Fibroblast of upper back skin (primary cell): Measurements from ENCODE around the gene FOXE1.

ENCODE experiments used
- DNase-seq: peaks from one replicate; pipeline ENCODE4 v3.0.0-alpha.2; 2013

Gene FOXE1

DNA sequence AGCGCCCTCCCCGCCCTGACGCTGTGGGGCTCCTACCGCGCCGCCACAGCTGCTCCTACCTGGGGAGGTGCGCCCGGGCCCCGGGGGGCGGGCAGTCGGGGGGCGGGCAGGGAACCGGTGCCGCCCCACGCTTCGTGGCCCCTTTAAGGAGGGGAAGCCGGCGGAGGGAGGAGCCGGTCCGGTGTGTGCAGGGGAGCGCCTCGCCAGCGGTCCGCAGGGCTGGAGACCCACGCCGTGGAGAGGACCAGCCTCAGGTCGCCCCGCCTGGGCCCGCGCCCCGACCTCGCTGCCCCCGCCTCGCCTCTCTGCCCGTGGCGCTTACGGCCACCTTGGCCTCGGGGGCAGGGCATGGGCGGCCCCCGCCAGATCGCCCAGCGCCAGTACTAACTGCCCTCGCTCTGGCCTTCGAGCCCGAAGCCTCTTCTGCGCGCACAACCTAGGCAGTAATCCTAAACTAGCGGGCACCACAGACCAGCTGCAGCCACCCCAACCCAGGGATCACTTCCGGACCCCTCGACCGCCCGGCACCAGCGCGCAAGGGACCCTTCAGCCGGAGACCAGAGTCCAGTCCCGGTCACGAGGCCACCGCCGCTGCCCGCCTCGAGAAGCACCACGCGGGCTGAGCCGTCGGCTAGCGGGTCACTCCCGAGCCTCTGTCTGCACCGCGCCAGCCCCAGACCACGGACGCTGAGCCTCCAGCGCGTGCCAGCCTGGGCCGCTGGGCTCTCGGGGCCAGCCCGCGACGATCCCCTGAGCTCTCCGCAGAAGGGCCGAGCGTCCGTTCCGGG lies at the start of gene FOXE1:
Gene FOXE1 (plus strand): TSS at position 171 of the 788 bp plus-strand sequence. CDS start 689 bp downstream, outside the sequence.
- no peak for DNase-seq

GRCh38 chr9:97804059-97804365 lies 49.0 kb upstream of the FOXE1 start:
- DNase-seq: no peak

DNA sequence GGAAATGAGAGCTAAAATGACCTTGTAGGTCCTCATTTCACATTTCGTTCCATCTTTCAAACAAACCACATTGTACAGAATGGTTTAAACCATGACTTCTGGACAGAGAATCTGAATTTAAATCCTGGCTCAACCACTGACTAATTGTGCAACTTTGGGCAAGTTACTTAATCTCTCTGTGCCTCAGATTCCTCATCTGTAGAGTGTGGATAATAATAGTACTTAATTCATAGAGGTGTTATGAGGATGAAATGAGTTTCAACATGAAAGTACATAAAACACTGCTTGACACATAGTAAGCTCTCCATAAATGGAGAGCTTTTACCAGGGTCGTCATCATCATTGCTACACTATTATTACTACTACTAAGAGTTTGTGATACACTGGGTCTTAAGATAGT lies 46.3 kb upstream of the FOXE1 start:
- no peak for DNase-seq

DNA sequence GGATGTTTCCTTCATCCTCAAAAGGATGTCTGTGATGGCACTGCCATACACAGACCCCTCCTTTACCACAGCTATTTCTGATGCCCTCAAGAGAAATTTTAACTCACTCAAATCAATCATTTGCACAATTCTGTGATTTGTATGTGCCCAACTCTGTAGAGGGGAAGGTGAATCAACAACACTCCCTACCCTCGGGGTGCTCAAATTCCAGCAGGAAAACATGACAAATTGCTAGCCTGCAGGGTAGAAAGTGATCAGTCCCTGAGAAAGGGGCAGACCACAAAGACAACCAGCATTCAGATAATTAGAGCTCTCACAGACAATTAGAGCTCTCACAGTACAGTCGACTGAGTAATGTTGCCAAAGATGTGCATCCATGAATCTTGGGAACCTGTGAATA lies 45.3 kb upstream of the FOXE1 start:
- no peak for DNase-seq

- no peak for DNase-seq
These were observed 44.6 kb upstream of the FOXE1 start for GRCh38 chr9:97808415-97808814.

DNA sequence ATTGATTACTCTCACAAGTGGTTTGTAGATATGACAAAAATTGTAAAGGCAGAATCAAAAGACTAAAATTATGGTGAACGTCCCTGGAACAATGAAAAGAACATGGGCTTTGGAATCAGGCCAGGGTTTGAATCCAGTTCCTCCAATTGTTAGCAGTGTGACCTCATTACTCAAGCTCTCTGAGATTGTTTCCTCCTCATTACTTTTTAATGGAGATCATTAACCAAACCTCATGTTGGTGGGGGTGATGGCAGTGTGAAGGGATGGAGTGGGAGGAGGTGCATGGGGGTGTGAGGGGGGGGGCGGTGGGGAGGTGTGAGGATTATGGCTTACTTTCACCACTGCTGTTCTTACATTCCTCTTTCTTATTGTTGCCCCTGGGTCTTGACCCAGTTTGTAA lies 44.1 kb upstream of the FOXE1 start:
- DNase-seq: no peak

DNA sequence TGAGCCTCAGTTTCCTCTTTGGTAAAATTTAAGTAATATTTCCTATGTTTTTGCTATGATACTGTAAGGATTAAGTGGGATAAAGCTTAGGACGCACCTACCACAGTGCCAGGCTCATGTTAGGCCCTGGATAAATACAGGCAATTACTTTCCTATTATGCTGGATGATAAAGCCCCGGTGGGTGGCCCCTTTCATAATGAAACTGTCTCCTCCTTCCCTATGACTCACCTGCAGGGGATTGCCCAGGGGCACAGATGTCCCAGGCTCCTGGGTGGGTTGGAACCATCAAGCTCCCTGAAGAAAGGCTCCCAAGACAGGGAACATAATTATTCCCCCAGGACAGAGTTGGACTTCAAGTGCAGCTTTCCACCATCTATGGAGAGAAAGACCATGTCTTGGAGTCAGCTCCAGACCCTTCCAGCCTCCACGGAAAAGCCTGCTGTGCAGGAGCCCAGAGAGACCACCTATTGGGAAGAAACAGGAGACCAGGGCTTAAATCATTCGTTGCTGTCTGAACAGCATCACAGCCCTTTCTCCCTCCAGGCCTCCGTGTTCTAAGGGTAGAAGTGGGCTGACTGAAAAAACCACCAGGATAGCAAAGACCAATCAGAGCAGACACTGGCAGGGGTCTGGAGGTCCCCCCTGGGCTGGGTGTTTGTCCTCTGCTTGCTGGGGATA lies 43.2 kb upstream of the FOXE1 start:
- no peak for DNase-seq

DNA sequence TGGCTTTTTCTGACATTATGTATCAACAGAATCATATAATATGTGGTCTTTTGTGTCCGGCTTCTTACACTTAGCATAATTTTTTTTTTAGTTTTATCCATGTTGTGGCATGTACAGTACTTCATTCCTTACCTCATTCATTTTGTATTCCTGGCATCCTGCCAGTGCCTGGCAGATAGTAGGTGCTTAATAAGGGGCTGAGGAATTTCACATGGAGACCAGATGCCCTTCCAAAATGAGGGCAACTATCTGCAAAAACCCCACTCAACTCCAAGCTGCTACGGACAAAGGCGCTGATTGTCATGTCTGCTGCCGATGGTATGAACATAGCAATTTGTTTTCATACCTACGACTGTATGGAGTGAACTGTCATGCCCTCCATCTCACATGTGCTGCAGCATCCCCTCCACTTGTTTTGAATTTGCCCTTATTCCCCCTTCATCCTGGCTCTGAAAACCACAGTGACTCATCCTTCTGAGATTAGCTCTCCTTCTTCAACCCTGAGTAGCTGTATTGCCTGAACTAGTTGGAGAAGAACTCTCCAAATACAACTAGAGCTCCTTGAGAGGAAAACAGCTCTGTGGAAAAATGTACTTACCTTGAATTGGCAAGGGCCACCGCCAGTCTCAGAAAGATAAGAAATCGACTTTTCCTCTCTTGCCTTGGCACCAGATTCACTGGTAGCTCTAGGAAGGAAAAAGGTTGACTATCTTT lies 41.3 kb upstream of the FOXE1 start:
- DNase-seq: peak; percentile 46

DNA sequence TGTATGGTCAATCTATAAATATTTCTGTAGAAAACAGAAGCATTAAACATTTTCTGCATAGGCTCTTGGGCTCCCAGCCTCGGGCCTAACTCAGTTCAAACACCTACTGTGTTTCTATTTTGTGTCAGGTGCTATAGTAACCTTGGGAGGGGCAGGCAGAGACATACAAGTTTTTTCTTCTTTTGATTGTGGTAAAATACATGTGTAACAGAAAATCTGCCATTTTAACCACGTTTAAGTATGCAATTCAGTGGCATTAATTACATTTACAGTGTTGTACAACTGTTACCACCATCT lies 40.8 kb upstream of the FOXE1 start:
- no peak for DNase-seq

DNA sequence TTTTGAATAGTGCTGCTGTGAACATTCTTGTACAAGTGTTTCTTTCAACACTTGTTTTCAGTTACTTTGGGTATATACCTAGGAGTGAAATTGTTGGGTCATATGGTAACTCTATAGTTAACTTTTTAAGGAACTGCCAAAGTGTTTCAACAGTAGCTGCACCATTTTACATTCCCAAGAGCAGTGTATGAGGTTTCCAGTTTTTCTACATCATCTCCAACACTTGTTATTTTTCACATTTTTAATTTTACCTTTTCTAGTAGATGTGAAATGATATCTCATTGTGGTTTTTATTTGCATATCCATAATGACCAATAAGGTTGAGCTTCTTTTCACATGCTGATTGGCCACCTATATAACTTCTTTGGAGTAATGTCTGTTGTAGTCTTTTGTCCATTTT lies 40.0 kb upstream of the FOXE1 start:
- DNase-seq: no peak

GRCh38 chr9:97819735-97820134 lies 33.3 kb upstream of the FOXE1 start:
- no peak for DNase-seq

DNA sequence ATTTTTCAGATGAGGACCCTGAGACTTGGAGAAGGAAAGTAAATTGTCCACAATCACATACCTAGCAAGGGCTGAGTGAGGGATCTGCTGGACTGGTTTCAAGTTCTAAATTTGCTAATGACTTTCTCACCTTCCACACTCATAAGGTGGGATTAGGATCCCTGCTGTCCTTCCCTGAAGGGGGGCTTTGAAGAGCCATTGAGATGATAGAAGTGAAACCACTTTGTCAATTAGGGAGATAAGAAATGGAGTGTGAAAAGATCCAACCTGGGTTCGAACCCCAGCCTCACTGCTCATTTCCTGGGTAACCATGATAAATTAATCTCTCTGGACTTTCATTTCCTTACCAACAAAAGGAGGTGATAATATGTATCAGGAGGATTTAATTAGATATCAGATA lies 32.7 kb upstream of the FOXE1 start:
- DNase-seq: no peak

GRCh38 chr9:97830884-97831829 lies 21.9 kb upstream of the FOXE1 start:
- no peak for DNase-seq

GRCh38 chr9:97831843-97832636 lies 21.0 kb upstream of the FOXE1 start:
- DNase-seq: no peak

DNA sequence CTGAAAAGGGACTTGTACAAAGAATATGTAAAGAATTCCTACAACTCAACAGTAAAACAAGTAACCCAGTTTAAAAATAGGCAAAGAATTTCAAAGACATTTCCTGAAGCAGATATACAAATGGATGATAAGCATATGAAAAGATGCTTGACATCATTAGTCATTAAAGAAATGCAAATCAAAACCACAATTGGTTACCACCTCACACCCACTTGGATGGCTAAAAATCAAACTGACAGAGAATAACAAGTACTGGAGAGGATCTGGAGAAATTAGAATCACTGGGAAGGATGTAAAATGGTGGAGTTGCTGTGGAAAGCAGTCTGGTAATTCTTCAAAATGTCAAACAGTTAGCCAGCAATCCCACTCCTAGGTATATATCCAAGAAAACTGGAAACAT lies 12.5 kb upstream of the FOXE1 start:
- DNase-seq: peak; percentile 22

DNA sequence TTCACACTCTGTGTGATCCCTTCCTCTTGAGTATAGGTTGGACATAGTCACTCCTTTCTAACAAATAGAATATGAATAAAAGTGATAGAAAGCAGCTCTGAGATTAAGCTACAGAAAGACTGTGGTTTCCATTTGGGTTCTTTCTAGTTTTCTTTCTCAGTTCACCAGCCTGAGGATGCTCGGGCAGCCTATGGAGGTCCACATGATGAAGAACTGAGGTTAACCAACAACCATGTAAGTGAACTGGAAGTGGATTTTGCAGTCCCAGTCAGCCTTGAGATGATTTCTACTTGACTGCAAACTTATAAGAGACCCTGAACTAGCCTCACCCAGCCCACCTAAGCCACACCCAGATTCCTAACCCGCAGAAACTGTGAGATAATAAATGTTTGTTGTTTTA lies 10.1 kb upstream of the FOXE1 start:
- no peak for DNase-seq

GRCh38 chr9:97845130-97845529 lies 7.9 kb upstream of the FOXE1 start:
- peak; percentile 27 for DNase-seq

DNA sequence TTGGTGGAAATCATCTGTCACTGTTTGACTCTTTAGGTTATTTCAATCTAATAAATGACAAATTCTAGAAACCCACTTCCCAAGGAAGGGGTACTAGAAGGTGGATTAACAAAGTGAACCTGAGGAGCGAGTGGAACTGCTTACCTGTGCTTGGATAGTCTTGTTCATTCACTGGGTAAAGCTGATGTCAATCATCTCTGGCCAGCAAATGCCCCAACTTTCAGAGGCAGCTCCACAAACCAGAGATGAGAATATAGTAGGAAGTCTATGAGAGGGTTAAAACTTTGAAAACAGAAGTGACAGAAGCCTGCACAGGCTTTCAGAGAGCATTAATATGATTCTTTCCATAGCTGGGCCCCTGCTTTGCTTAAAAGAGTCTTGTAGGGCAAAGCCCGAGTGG lies 7.3 kb upstream of the FOXE1 start:
- no peak for DNase-seq

- DNase-seq: no peak
These were observed 6.7 kb upstream of the FOXE1 start for GRCh38 chr9:97846347-97846746.

GRCh38 chr9:97847474-97848214 lies 5.4 kb upstream of the FOXE1 start:
- no peak for DNase-seq

GRCh38 chr9:97848215-97848479 lies 4.9 kb upstream of the FOXE1 start:
- DNase-seq: no peak
